DMS 273 (cell line): ENCODE results near the gene TANC2.

Source experiments
- DNase-seq: peaks from one replicate; lab custom pipeline; 2025; ENCODE audit not compliant: unreplicated experiment; lab: John Stamatoyannopoulos, UW

TANC2 gene

DNA sequence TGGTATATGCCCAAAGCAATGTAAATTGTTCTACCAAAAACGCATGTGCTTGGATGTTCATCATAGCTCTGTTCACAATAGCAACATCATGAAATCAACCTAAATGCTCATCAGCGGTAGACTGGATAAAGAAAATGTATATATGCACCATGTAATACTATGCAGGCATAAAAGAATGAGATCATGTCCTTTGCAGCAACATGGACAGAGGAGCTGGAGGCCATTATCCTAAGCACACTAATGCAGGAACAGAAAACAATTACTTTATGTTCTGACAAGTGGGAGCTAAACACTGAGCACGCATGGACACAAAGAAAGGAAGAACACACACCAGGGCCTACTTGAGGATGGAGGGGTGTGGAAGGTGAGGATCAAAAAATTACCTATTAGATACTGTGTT lies 33.7 kb downstream of the TANC2 start:
- DNase-seq, result no peak

DNA sequence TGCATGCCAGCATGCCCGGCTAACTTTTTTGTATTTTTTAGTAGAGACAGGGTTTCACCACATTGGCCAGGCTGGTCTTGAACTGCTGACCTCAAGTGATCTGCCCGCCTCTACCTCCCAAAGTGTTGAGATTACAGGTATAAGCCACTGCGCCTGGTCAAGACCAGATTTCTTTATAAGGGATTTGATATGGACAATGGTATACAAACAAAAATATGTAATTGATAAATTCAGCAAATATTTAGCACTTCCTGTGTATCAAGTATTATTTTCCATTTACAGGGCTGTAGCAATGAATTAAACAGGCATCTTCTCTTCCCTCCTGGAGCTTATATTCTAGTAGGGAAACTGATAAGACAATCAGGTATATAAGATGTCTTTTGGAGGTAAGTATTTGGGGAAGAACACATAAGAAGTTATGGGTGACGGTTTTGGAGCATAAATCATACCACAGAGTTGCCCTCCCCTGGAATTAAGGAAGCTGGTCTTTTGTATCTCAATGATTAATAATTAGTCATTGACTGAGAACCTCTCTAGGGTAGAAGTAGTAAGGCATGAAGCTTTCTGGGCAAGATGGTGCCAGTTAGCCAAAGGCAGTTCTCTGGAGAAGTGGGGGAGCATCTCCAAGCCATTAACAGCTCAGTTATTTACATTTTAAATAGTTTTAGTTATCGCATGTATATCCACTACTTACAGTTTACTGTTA lies 35.8 kb downstream of the TANC2 start:
- no peak for DNase-seq

DNA sequence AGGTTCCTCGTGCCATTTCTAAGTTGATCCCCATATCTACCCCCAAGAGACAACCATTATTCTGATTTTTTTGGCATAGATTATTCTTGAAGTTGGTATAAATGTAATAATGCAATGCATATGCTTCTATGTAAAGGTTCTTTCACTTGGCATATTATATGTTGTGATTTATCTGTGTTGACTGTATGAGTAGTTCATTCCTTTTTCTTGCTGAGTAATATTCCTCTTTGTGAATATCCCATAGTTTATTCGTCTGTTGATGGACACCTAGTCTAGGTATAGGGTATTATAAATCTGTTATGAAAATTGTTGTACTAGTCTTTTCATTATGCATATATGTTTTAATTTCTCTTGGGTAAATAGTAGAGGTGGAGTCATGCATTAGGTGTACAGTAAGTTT lies 36.6 kb downstream of the TANC2 start:
- DNase-seq, result no peak

DNA sequence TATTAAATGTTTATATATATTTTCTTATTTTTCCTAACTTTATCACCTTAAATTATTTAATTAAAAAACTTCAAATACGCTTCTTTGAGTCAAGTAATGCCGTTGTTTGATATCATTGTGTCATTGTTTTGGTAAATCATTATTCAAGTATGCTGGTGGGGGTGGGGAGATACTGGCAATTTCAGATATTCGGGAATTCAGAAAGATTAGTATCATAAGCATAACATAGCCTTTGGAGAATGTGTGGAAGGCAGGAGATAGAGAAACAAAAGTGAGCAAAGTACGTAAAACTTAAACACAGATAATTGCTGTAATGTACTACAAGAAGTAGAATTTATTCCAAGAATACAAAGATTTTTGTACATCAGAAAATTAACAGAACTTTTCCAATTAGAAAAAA lies 49.8 kb downstream of the TANC2 start:
- no peak for DNase-seq
